PC-3 (cell line): ENCODE results near the gene TBX3.

Experiments used
- CTCF ChIP-seq: fragments of 300-600 bp; sonication (generic); conservative IDR thresholded peaks from 2 replicates; pipeline ENCODE4 v1.5.1; 2017; ENCODE audit warnings: antibody characterized with exemption, low read depth, mild to moderate bottlenecking, low read length
- EZH2 ChIP-seq: fragments of 300-600 bp; sonication (generic); IDR thresholded peaks from one replicate; pipeline ENCODE4 v1.6.1; 2017; ENCODE audit warnings: antibody characterized with exemption, mild to moderate bottlenecking, low read length; ENCODE audit not compliant: unreplicated experiment
- EZH2phosphoT487 ChIP-seq: fragments of 300-600 bp; sonication (generic); IDR thresholded peaks from 2 replicates; pipeline ENCODE4 v1.6.1; 2018; ENCODE audit warnings: mild to moderate bottlenecking, antibody characterized with exemption, low read length, borderline replicate concordance

DNA sequence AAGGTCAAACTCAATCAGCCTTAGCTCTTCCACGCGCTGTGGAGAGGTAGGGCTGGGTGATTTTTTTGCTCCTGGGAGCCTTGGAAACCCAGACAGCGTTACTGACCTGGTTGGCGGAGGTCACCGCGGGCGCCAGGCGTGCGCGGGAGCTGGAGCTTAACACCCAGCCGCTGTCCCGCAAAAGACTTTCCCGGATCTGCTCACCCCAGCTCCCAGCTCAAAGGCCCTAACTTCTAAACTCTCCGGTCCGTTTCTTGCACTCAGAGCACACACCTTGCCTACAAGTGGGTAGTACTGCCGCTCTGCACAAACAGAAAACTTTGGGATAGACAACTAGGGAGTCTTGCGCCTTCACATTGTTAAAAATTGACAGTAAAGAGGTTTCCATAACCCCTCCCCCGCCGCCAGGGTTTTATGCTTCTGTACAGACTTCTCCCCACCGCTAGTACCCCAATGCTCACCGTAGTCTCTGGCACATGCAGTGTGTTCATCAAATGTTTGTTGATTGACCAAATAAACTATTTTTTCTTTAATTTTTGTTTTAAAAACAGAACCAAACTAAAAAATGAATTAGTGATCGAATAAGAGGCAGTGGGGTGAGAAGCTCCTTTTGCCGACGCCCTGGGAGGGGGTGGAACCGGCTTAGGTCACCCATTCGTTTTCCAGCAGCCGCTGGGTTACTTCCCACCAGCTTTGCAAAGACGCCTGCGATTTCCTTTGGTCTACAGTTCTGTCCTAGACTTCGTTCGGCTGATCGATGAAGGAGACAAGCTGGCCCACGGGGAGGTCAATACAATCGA lies 12.7 kb upstream of the TBX3 start:
- TF ChIP-seq EZH2 (no peak), CTCF (no peak), EZH2phosphoT487 (no peak)
